ENCODE results near the gene ATP5ME.

Gene ATP5ME

GRCh38 chr4:680551-680927 is 6.5 kb upstream of the ATP5ME start:
- H3K4me3 ChIP-seq (ENCODE audit: low read depth, low read length) = peak overlapping the region; percentile 46
- no peak for TF ChIP-seq CTCF (IDR thresholded peaks at IDR 0.05; ENCODE audit: low read depth, low read length)

GRCh38 chr4:680091-680490 is 6.0 kb upstream of the ATP5ME start:
- TF ChIP-seq CTCF (IDR thresholded peaks at IDR 0.05; ENCODE audit: low read depth, low read length) = no peak
- no peak overlapping the region for H3K4me3 ChIP-seq (ENCODE audit: low read depth, low read length)

- no peak for TF ChIP-seq CTCF (IDR thresholded peaks at IDR 0.05; ENCODE audit: low read depth, low read length)
- H3K4me3 ChIP-seq (ENCODE audit: low read depth, low read length) = no peak overlapping the region
These were observed 5.6 kb upstream of the ATP5ME start for GRCh38 chr4:679629-680028.

- TF ChIP-seq CTCF (IDR thresholded peaks at IDR 0.05; ENCODE audit: low read depth, low read length) = no peak
These were observed 5.0 kb upstream of the ATP5ME start for GRCh38 chr4:679104-679481.

GRCh38 chr4:678331-679103 is 4.4 kb upstream of the ATP5ME start:
- no peak overlapping the region for H3K4me3 ChIP-seq (ENCODE audit: low read depth, low read length)
- TF ChIP-seq CTCF (IDR thresholded peaks at IDR 0.05; ENCODE audit: low read depth, low read length) = no peak

More at GRCh38 chr4:679104-679481, 5.0 kb upstream of the ATP5ME start:
- H3K4me3 ChIP-seq (ENCODE audit: low read depth, low read length) = no peak overlapping the region

- TF ChIP-seq CTCF (IDR thresholded peaks at IDR 0.05; ENCODE audit: low read depth, low read length) = no peak
- H3K4me3 ChIP-seq (ENCODE audit: low read depth, low read length) = no peak overlapping the region
These were observed 3.6 kb upstream of the ATP5ME start for GRCh38 chr4:677431-678293.

- no peak overlapping the region for H3K4me3 ChIP-seq (ENCODE audit: low read depth, low read length)
- no peak for TF ChIP-seq CTCF (IDR thresholded peaks at IDR 0.05; ENCODE audit: low read depth, low read length)
These were observed 2.8 kb upstream of the ATP5ME start for GRCh38 chr4:676871-677235.
